Measurements from ENCODE around the gene SLA2.
"Not testable (repeated sequence)": the region's sequence is repeated elsewhere in the genome, so short reads cannot be mapped to it uniquely, and the experiment has no call there.

The SLA2 gene

GRCh38 chr20:36608388-36608728 is 37.6 kb downstream of the SLA2 start:
- not testable (repeated sequence) for DNase-seq (ENCODE audit: low read depth, low spot score)

DNA sequence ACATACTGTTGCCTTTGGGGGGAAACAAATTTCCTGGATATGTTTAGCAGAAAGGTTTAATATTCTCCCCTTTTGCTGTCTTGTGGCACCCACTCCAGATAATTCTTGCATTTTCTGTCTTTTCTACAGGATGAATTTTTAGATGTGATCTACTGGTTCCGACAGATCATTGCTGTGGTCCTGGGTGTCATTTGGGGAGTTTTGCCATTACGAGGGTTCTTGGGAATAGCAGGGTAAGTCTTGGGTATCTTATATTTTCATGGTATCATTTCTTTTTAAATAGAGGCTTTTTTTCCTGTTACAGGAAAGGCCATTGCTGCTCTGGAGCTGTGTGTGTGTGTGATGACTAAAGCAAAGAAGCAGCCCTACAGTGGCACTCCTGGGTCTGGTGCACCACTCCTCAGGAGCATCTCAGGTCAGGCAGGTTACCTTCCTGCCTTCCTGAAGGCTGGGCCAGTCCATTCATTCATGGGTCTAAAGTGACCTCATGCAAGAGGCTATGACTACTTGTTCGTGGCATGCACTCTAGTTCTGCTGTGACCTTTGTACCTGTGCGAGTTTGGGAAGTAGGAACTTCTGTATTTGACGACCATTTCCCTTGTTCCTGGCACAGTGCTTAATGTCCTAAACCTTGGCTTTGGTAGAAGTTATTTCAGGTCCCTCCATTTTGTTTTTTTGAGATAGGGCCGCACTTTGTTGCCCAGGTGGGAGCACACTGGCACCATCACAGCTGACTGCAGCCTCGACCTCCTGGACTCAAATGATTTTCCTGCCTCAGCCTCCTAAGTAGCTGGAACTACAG is 38.2 kb downstream of the SLA2 start:
- DNase-seq (ENCODE audit: low read depth, low spot score), result no peak

- peak; percentile 20 for DNase-seq (ENCODE audit: low read depth, low spot score)
Measured at GRCh38 chr20:36606158-36607066, 39.6 kb downstream of the SLA2 start.

DNA sequence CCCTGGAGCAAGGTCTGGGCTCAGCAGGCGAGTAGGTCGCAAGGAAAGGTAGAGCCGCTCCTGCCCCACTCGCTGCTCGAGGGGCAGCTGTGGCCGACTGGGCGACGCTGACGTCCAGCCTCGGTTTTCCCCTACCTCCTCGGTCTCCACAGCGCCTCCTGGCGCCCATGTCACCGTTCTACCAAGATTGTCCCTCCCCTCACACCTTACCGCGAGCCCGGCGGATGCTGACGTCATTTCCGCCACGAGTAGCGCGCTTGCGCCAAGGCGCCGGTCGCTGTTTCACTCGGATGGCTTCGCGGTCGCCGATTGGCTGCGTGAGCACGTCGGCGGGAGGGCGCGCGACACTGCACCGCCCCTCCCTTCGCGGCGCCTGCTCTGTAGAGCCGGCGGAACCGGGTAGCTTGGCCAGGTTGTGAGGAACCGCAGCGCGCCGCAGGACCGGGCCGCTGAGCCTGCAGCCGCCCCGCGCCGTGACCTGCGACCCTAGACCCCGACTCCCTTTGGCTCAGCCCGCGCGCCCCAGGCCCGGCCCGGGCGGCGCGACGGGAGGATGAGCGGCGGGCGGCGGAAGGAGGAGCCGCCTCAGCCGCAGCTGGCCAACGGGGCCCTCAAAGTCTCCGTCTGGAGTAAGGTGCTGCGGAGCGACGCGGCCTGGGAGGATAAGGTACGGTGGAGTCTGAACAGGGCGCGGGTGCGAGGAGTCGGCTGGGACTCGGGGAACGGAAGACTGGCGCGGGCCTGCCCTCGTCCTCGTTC is 40.4 kb downstream of the SLA2 start, which contains the start of gene RAB5IF:
Gene RAB5IF (plus strand): TSS at position 381 of the 759 bp plus-strand sequence. CDS start 173 bp downstream, at position 554.
- peak; percentile 100 for DNase-seq (ENCODE audit: low read depth, low spot score)

GRCh38 chr20:36604952-36605398 is 41.0 kb downstream of the SLA2 start:
- DNase-seq (ENCODE audit: low read depth, low spot score), result no peak

GRCh38 chr20:36601540-36601939 is 44.5 kb downstream of the SLA2 start:
- DNase-seq (ENCODE audit: low read depth, low spot score), result no peak

DNA sequence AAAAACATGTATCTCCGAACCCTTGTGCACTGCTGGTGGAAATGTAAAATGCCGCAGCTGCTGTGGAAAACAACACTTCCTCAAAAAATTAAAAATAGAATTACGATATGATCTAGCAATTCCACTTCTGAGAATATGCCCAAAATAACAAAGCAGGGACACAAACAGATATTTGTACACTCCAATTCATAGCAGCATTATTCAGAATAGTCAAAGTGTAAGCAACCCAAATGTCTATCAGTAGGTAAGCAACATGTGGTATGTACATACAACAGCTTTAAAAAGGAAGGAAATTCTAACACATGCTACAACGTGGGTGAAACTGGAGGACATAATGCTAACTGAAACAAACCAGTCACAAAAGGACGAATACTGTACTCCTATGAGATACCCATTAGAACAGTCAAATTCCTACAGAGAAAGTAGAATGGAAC is 46.1 kb downstream of the SLA2 start:
- no peak for DNase-seq (ENCODE audit: low read depth, low spot score)

GRCh38 chr20:36593347-36593929 is 52.6 kb downstream of the SLA2 start:
- DNase-seq (ENCODE audit: low read depth, low spot score), result no peak

DNA sequence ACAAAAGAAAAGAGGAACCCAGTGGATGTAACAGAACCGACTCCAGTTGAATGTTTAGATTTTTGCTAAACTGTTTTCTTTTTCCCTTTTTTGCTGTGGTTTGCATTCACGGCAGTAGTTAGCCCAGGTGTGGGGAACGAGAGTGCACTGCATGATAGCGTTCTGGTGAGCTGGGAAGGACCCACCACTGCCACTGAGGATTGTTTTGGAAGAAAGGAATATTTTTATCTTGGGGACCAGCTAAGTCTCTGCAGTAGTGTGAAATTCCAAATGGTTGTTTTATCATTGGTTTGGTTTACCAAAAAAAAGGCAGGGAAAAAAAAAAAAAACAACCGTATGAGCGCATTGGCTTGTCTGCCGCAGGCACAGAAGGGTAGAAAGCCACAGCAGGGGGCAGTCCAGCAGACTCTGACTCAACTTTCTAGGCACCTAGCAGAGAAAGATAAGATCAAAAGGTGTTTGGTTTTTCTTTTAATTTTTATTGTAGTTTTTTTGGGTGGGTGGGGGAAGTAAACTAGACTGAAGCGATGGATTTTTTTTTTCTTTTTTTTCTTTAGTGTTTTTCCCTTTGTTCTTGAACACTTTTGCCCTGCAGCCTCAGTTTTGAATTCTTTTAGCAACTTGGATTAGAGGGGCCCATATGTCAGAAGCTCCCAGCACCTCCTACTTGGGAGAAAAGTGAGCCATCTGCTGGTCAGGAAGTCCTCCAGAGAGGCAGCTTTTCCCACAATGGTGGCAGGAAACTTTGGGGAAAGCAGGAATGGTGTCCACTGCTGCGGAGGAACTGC is 53.9 kb downstream of the SLA2 start:
- peak; percentile 26 for DNase-seq (ENCODE audit: low read depth, low spot score)

DNA sequence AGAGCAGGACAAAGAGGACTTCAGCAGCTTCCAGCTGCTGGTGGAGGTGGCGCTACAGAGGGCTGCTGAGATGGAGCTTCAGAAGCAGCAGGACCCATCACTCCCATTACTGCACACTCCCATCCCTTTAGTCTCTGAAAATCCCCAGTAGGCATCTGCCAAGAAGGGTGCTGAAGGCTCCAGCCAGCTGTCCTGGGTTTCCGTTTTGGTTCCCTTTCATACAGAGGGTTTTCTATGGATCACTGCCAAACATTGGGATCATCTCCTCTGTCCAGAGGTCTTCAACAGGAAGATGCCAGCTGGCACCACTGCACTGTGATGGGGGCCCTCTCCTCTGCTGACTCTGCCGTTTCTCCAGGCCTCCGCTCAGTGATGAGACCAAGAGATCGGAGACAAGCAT is 54.7 kb downstream of the SLA2 start:
- DNase-seq (ENCODE audit: low read depth, low spot score), result no peak

- no peak for DNase-seq (ENCODE audit: low read depth, low spot score)
Measured at GRCh38 chr20:36587388-36588070, 58.5 kb downstream of the SLA2 start.

DNA sequence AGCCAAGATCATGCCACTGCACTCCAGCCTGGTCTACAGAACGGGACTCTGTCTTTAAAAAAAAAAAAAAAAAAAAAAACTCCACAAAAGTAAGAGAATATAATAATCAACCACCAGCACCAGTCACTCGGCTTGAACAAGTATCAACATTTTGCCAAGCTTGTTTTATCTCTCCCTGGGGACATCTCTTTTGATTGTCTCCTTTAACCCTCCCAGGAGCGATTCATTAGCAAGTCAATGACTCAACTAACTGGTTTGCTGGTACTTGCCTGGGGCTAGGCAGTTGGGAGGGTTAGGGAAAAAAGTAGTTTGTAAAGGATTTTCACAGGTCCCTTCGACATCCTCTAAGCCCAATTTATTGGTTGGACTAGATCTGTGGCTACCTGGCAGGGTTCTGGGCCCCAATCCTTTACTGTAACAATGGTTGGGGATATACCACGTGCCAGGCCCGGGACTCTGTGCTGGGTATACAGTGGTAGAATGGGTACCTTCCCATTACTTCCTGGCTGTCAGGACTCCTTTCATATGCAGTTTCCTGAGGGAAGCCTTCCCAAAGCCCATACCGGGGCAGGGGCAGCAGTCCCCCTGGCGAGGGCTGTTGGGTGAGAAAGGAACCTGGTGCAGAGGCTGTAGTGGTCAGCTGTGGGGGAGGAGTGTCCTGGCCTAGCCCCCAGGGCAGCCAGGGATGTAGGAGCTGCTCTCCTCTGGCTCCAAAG is 60.4 kb downstream of the SLA2 start:
- no peak for DNase-seq (ENCODE audit: low read depth, low spot score)

DNA sequence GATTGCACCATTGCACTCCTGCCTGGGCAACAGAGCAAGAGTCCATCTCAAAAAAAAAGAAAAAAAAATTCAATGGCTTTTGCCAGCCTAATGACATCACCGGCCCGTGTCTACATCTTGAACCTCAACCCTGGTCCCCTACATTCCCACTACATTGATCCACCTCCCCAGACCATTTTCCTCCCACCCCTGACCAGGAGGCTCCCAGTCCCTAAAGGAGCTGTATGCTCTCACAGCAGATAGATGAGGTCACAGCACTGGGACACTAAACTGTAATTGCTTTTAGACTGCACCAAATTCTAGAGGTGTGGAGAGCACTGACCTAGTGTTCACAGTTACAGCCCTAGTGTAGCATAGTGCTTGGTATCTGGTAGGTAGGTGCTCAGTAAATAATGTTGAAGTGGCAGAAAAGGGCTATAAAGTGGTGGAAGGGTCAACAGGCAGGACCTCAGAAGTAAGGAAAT is 61.9 kb downstream of the SLA2 start:
- DNase-seq (ENCODE audit: low read depth, low spot score), result no peak

DNA sequence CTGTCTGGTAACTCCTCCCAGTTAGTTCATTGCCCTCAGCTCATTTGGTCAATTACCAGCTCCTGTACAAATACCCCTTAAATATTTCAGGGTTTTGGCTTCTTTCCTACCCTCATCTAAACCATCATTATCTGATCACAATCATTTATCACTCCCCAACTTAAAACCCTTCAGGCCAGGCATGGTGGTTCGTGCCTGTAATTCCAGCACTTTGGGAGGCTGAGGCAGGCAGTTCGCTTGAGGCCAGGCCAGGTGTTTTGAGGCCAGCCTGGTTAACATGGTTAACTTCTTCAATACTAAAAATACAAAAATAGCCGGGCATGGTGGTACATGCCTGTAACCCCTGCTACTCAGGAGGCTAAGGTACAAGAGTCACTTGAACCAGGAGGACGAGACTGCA is 63.2 kb downstream of the SLA2 start:
- DNase-seq (ENCODE audit: low read depth, low spot score), result no peak

DNA sequence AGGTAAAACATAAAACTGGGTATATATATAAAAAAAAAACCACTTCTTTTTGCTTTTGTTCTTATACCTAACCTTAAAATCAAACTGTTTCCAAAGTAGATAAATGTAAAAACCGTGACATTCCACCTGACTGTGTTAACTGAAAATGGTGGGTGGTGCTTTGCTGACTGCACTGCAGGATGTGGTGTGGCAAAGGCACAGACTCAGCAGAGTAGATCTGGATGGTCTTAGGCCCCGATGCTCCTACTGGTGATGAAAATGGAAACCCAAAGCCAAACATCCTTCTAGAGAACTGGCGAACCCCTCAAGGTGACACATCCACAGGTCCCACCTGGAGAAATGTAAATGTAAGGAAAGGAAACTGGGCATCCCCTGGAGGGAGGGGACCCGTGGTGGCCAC is 63.7 kb downstream of the SLA2 start:
- DNase-seq (ENCODE audit: low read depth, low spot score), result no peak

- DNase-seq (ENCODE audit: low read depth, low spot score), result peak; percentile 83
Measured at GRCh38 chr20:36579996-36580545, 65.9 kb downstream of the SLA2 start.

DNA sequence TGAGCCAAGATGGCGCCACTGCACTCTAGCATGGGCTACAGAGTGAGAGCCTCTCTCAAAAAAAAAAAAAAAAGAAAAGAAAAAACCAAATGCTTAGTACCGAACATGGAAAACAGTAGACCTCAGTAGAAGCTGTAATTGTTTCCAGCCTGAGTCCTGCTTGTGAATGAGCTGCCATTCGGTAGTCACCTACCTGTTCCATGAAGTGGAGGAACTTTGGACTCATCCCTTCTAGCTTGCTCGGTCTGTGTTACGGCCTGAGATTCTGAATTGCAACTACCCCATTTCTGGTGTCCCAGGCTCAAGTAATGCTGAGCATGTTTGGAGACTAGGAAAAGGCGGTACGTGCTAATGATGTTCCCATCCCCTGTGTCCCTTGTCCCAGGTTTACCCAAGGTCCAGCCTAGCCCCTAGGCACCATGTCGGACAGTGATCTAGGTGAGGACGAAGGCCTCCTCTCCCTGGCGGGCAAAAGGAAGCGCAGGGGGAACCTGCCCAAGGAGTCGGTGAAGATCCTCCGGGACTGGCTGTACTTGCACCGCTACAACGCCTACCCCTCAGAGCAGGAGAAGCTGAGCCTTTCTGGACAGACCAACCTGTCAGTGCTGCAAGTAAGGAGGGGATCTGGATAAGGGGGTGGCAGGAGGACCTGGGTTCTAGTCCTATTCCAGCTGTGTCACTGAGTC is 67.5 kb downstream of the SLA2 start:
- DNase-seq (ENCODE audit: low read depth, low spot score), result no peak

GRCh38 chr20:36576081-36576445 is 69.9 kb downstream of the SLA2 start:
- DNase-seq (ENCODE audit: low read depth, low spot score), result no peak
